Pancreas (tissue), 10 donors: ENCODE data around the gene GPC5. TPM values are rescaled to one million over a fixed set of nuclear protein-coding genes. Genes with fewer than 3 reads are reported as not detected.

Experiments used
- ATAC-seq, 4 donors: fragments of 200-7000 bp; cut with Tn5 transposase; one replicate each; pipeline versions ENCODE4 v1.8.0 to v1.9.1; 2020; ENCODE audit warnings: mild to moderate bottlenecking in 4 of 4, moderate library complexity in 4 of 4
- DNase-seq, 6 donors: peaks; one replicate each; pipeline ENCODE4 v3.0.0-alpha.2; 2020
- FAIRE-seq: peaks from 2 replicates; lab custom pipeline; 2012; peaks lifted over from hg19 to GRCh38; lab: Jason Lieb, UNC
- H3K27ac ChIP-seq, 4 donors: fragments of 200-600 bp; sonication (generic); 1 replicate in 3 of 4; 2 replicates in 1 of 4; pipeline versions ENCODE4 v1.5.0 to v1.8.0; 2020
- H3K27me3 ChIP-seq, 4 donors: fragments of 200-600 bp; one replicate each; pipeline ENCODE4 v1.8.0; 2021
- H3K36me3 ChIP-seq, 3 donors: fragments of 200-600 bp; sonication (generic) in 1 of 3; one replicate each; pipeline versions ENCODE4 v1.5.0 to v1.8.0; 2020 to 2021
- H3K4me1 ChIP-seq, 3 donors: fragments of 200-600 bp; one replicate each; pipeline ENCODE4 v1.8.0; 2021
- H3K4me3 ChIP-seq, 4 donors: fragments of 200-600 bp; sonication (generic) in 2 of 4; one replicate each; pipeline versions ENCODE4 v1.5.0 to v1.8.0; 2020 to 2021
- H3K9me3 ChIP-seq, 4 donors: fragments of 200-600 bp; one replicate each; pipeline ENCODE4 v1.8.0; 2021
- WGBS, 2 donors: extraction: QIAGEN DNeasy Blood & Tissue Kit; methylation state at CpG; one replicate each; pipeline ENCODE4 v1.1.7; 2013; 5-methylcytosine and 5-hydroxymethylcytosine counted together
- intact Hi-C, 3 donors: fragments of 100-400 bp; cut with DNase I; formaldehyde crosslinking; loops; one replicate each; pipeline versions ENCODE4 v1.11.1 to v1.14.2; 2022
- polyA plus RNA-seq, 2 donors: library from polyadenylated mRNA; stranded (reverse); fragments of 200-250 nt; gene quantifications; one replicate each; pipeline ENCODE4 v1.2.3, GENCODE V29; 2013
- total RNA-seq, 6 donors: library from RNA; stranded (reverse); fragmentation: NEBNext Ultra II Directional in 4 of 6; extraction: Animal tissue kit (Norgen Biotek cat#: 25700) in 4 of 6; gene quantifications; one replicate each; pipeline versions ENCODE4 v1.2.1 to v1.2.4, GENCODE V29; 2021 to 2023
- TF ChIP-seq, protein P1 (sequence below), 4 donors: fragments of 200-600 bp; sonication (generic) in 3 of 4; IDR thresholded peaks; one replicate each; pipeline versions ENCODE4 v1.5.0 to v1.8.0; 2021; ENCODE audit warnings: antibody characterized with exemption in 4 of 4
- donor health status: healthy with polysubstance abuse.
- donor health status: DM: no; HTN: no; CAD: no; lungs with moderate emphysema.
- donor health status: DM: no; HTN: no; CAD: no.
- donor health status: control.
- donor health status: control.
- donor health status: Bipolar disorder and iron deficiency.
- donor health status: DM: yes; HTN: yes; CAD: no.
- donor health status: DM: no; HTN: no; CAD: no.
- donor health status: DM: no; HTN: no; CAD: no.
- donor health status: DM: yes; HTN: yes; CAD: no.

GPC5 gene
- total and polyA plus RNA-seq, 8 donors = 0.12 to 0.35 (median 0.35) TPM; not detected in 5

DNA sequence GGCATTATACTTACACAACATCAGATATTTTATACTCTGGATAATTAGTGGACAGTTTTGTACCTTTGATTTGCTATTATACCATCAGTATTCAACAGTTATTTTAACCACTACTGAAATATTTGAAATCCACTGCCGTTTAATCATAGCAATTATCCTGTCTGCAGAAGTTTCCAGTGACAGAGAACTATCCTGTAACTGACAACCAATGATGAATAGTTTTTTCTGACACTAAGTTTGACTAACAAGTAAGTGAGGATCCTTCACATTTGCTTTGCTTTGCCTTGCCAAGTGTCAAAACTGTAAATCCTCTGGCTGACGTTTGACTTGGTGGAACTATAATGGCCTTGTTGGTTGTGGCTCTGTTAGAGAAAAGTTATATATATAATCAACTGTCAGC lies 410.7 kb downstream of the GPC5 start:
- ATAC-seq = no peak
- no peak overlapping the region for H3K4me3 ChIP-seq
- FAIRE-seq = no peak

DNA sequence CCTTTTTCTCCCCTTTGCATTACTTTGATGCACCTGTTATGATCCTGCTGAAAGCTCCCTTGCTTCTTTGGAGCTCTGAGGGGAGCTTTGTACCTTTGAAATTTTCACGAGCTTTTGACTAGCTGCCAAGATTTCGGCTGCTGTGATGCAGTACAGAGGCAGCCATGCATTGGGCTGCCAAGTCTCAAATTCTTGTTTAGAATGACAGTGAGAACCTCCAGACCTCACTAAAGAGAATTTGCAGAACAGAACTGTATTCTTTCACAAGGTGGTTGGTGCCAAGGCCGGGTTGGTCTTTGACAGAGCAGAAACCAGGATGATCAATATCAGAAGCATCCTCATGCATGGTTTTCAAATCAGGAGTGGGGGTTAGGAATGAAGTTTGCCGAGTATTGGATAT lies 414.8 kb downstream of the GPC5 start:
- 9 to 15% methylated on average over 4 of the region's 4 CpGs for WGBS, 2 donors

More for the DNA sequence above, 410.7 kb downstream of the GPC5 start:
- H3K4me1 ChIP-seq = no peaks in the 10 kb centered on the region
- WGBS, 2 donors = 39 to 48% methylated on average over 2 of the region's 2 CpGs
- H3K27me3 ChIP-seq = no peaks in the 10 kb centered on the region
- no peaks in the 10 kb centered on the region for H3K36me3 ChIP-seq
- intact Hi-C loops = no loop called here
- no peaks in the 10 kb centered on the region for H3K9me3 ChIP-seq
- DNase-seq = no peak
- TF ChIP-seq, protein P1, sequence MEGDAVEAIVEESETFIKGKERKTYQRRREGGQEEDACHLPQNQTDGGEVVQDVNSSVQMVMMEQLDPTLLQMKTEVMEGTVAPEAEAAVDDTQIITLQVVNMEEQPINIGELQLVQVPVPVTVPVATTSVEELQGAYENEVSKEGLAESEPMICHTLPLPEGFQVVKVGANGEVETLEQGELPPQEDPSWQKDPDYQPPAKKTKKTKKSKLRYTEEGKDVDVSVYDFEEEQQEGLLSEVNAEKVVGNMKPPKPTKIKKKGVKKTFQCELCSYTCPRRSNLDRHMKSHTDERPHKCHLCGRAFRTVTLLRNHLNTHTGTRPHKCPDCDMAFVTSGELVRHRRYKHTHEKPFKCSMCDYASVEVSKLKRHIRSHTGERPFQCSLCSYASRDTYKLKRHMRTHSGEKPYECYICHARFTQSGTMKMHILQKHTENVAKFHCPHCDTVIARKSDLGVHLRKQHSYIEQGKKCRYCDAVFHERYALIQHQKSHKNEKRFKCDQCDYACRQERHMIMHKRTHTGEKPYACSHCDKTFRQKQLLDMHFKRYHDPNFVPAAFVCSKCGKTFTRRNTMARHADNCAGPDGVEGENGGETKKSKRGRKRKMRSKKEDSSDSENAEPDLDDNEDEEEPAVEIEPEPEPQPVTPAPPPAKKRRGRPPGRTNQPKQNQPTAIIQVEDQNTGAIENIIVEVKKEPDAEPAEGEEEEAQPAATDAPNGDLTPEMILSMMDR (IDR thresholded peaks at IDR 0.05) = no peak
- no peak overlapping the region for H3K27ac ChIP-seq

DNA sequence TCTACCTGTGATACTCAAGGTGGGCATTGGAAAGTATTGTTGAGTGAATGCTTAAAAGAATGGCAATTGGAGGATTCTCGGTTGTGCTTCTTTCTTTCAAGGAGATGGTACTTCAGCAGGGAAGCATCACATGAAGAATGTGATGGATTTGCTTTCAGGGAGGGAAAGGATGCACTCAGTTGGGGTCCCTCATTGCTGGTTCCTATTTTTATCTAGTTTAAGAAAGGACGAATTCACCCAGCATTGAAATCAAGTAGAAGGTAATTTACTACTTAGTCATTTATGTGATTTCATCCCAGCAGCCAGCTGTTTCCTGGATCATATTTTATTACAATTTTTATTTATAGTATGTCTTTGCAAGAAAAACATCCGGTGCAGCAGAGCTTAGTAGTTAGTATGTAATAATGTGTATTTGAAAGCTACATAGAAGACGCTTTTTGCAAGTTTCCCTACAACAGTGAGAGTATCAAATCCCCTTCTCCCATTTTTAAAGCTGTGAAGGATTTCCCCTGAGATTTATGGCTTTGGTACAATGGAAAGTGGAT lies 417.9 kb downstream of the GPC5 start:
- TF ChIP-seq, protein P1 (IDR thresholded peaks at IDR 0.05) = no peak
- intact Hi-C loops = no loop called here
- no peaks in the 10 kb centered on the region for H3K9me3 ChIP-seq
- no peak for FAIRE-seq
- ATAC-seq = no peak
- no peak overlapping the region for H3K27ac ChIP-seq
- 42 to 52% methylated on average over 4 of the region's 4 CpGs for WGBS, 2 donors
- no peaks in the 10 kb centered on the region for H3K27me3 ChIP-seq
- DNase-seq = no peak
- no peaks in the 10 kb centered on the region for H3K36me3 ChIP-seq
- H3K4me1 ChIP-seq = no peaks in the 10 kb centered on the region
- no peak overlapping the region for H3K4me3 ChIP-seq

More for the DNA sequence above, 414.8 kb downstream of the GPC5 start:
- FAIRE-seq = no peak
- Histone ChIP-seq H3K27me3 (no peaks in the 10 kb centered on the region), H3K36me3 (no peaks in the 10 kb centered on the region), H3K4me3 (no peak overlapping the region), H3K9me3 (no peaks in the 10 kb centered on the region), H3K27ac (no peak overlapping the region), H3K4me1 (no peaks in the 10 kb centered on the region)
- TF ChIP-seq, protein P1 (IDR thresholded peaks at IDR 0.05) = no peak
- intact Hi-C loops = no loop called here
- no peak for DNase-seq
- ATAC-seq = no peak

DNA sequence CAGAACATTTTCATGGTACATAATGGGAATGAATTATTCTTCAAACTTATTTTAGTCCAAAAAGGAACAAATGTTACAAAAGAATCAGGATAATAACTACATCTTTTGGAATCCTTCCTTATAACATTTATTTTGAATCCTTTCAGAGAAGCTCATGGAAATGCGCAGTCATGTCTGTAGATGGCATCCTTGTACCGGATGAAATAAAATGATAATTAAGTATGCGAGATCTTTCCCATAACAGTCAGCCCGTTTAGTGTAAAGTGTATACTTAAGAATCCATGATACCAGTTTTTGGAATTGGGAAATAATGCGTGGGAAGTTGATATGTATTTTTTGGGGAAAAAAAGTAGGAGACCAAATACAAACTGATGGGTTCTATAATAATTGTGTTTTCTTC lies 418.8 kb downstream of the GPC5 start:
- TF ChIP-seq, protein P1 (IDR thresholded peaks at IDR 0.05) = no peak
- Histone ChIP-seq H3K4me1 (no peaks in the 10 kb centered on the region), H3K9me3 (no peaks in the 10 kb centered on the region), H3K36me3 (no peaks in the 10 kb centered on the region), H3K27ac (no peak overlapping the region), H3K27me3 (no peaks in the 10 kb centered on the region), H3K4me3 (no peak overlapping the region)
- DNase-seq (no peak), FAIRE-seq (peak; percentile 76), ATAC-seq (peak in 1 of 4 donors; percentile 36)
- whole genome bisulfite sequencing, 2 donors = 35 to 48% methylated on average over 5 of the region's 5 CpGs
- intact Hi-C loops = no loop called here

DNA sequence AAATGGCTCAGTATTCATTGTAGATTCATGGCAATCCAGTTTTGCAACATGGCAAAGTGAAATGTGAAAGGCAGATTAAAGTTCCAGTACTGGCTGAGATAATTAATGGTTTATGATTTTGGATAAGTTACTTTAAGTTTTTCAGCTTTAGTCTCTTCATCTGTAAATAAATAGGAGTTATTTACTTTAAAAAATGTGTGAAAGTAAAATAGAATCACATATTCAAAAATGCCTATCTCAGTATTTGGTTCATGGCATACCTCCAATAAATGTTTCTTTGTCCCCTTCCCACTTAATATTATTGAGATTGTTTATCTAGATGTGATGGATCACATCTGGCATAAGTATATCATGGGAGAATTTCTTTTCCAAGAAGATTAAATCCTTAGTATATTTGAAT lies 426.0 kb downstream of the GPC5 start:
- no peak for DNase-seq
- TF ChIP-seq, protein P1 (IDR thresholded peaks at IDR 0.05) = no peak
- Histone ChIP-seq H3K27me3 (no peaks in the 10 kb centered on the region), H3K27ac (no peak overlapping the region), H3K4me1 (no peaks in the 10 kb centered on the region), H3K36me3 (no peaks in the 10 kb centered on the region), H3K4me3 (no peak overlapping the region), H3K9me3 (no peaks in the 10 kb centered on the region)
- FAIRE-seq = no peak
- intact Hi-C loops = no loop called here
- no peak for ATAC-seq
